VCaP (cell line): ENCODE measurements around the gene ANGPT4.

Source experiments
- H3K27ac ChIP-seq: fragments of 450-650 bp; 2 replicates; pipeline ENCODE4 v1.5.1; 2017
- CTCF ChIP-seq: fragments of 450-650 bp; conservative IDR thresholded peaks from 2 replicates; pipeline ENCODE4 v1.5.1; 2017; ENCODE audit warnings: mild to moderate bottlenecking, moderate library complexity

Gene ANGPT4

GRCh38 chr20:872855-873520 is 43.1 kb downstream of the ANGPT4 start:
- H3K27ac ChIP-seq: no peak overlapping the region
- peak; percentile 29; the same call in 1 of the 2 replicates for TF ChIP-seq CTCF

- no peak overlapping the region for H3K27ac ChIP-seq
- no peak for TF ChIP-seq CTCF
These were observed 44.2 kb downstream of the ANGPT4 start for GRCh38 chr20:871948-872347.

- TF ChIP-seq CTCF: no peak
- H3K27ac ChIP-seq: no peak overlapping the region
These were observed 44.7 kb downstream of the ANGPT4 start for GRCh38 chr20:871436-871835.

- H3K27ac ChIP-seq: no peak overlapping the region
- TF ChIP-seq CTCF: no peak
These were observed 45.4 kb downstream of the ANGPT4 start for GRCh38 chr20:870758-871157.

GRCh38 chr20:869606-870005 is 46.5 kb downstream of the ANGPT4 start:
- TF ChIP-seq CTCF: no peak
- no peak overlapping the region for H3K27ac ChIP-seq

- no peak overlapping the region for H3K27ac ChIP-seq
- TF ChIP-seq CTCF: no peak
These were observed 47.9 kb downstream of the ANGPT4 start for GRCh38 chr20:868279-868678.

- H3K27ac ChIP-seq: no peak overlapping the region
- no peak for TF ChIP-seq CTCF
These were observed 50.7 kb downstream of the ANGPT4 start for GRCh38 chr20:865440-865839.
